HepG2 (cell line): Measurements from ENCODE around the gene GDPGP1. TPM values are rescaled to one million over a fixed set of nuclear protein-coding genes. Genes with fewer than 3 reads are reported as not detected.

Experiments
- CREB3 ChIP-seq: sonication (generic); formaldehyde crosslinking; IDR thresholded peaks from 2 replicates; pipeline ENCODE4 v1.5.0; 2020; ENCODE audit warnings: missing genetic modification reagents
- ISL2 ChIP-seq: sonication (generic); formaldehyde crosslinking; IDR thresholded peaks from 2 replicates; pipeline ENCODE4 v1.5.0; 2020; ENCODE audit warnings: missing genetic modification reagents
- KDM4B ChIP-seq: sonication (generic); formaldehyde crosslinking; IDR thresholded peaks from 2 replicates; pipeline ENCODE4 v1.4.0; 2020; ENCODE audit warnings: missing genetic modification reagents
- LCORL ChIP-seq, 2 experiments: fragments of 450-650 bp in 1 of 2; sonication (generic) in 1 of 2; formaldehyde crosslinking in 1 of 2; IDR thresholded peaks; 2 replicates each; pipeline versions ENCODE4 v1.5.0 to v1.6.1; 2017 to 2020; ENCODE audit warnings: antibody characterized with exemption in 1 of 2, missing genetic modification reagents in 1 of 2
- MAX ChIP-seq: IDR thresholded peaks from 2 replicates; pipeline ENCODE4 v1.6.1; 2012; ENCODE audit warnings: inconsistent platforms
- STAT5B ChIP-seq: sonication (generic); formaldehyde crosslinking; IDR thresholded peaks from 2 replicates; pipeline ENCODE4 v1.4.0; 2020; ENCODE audit warnings: missing genetic modification reagents
- TBX2 ChIP-seq: sonication (generic); formaldehyde crosslinking; IDR thresholded peaks from 2 replicates; pipeline ENCODE4 v1.5.0; 2020; ENCODE audit warnings: missing genetic modification reagents, mild to moderate bottlenecking, borderline replicate concordance
- ZBTB7A ChIP-seq: sonication (generic); formaldehyde crosslinking; IDR thresholded peaks from 2 replicates; pipeline ENCODE4 v1.8.0; 2022; ENCODE audit warnings: mild to moderate bottlenecking, missing genetic modification reagents
- ZFP91 ChIP-seq: sonication (generic); formaldehyde crosslinking; IDR thresholded peaks from 2 replicates; pipeline ENCODE4 v1.9.0; 2022; ENCODE audit warnings: missing genetic modification reagents, mild to moderate bottlenecking, borderline replicate concordance
- ZNF101 ChIP-seq: sonication (generic); formaldehyde crosslinking; IDR thresholded peaks from 2 replicates; pipeline ENCODE4 v1.4.0; 2020; ENCODE audit warnings: mild to moderate bottlenecking, low read depth, missing genetic modification reagents, borderline replicate concordance
- ZNF121 ChIP-seq: sonication (generic); formaldehyde crosslinking; IDR thresholded peaks from 2 replicates; pipeline ENCODE4 v1.5.0; 2020; ENCODE audit warnings: mild to moderate bottlenecking, missing genetic modification reagents
- ZNF746 ChIP-seq: sonication (generic); formaldehyde crosslinking; IDR thresholded peaks from 2 replicates; pipeline ENCODE4 v1.8.0; 2022; ENCODE audit warnings: mild to moderate bottlenecking, missing genetic modification reagents
- ZNF75D ChIP-seq: sonication (generic); formaldehyde crosslinking; IDR thresholded peaks from 2 replicates; pipeline ENCODE4 v1.8.1; 2023; ENCODE audit warnings: missing genetic modification reagents, mild to moderate bottlenecking, borderline replicate concordance
- polyA plus RNA-seq, 8 experiments: library from polyadenylated mRNA; depleted of rRNA in 3 of 8; stranded (reverse) in 7 of 8; unstranded in 1 of 8; fragments of >200 nt; fragmentation: Illumina TruSeq in 4 of 8; extraction: Trizol in 4 of 8; gene quantifications; 2 replicates each; pipeline versions ENCODE4 v1.2.1 to v1.2.3, GENCODE V29; 2011 to 2016; ENCODE audit warnings: low read depth in 4 of 8, missing spikeins in 1 of 8, mixed read lengths in 1 of 8; ENCODE audit not compliant: insufficient read depth in 1 of 8
- total RNA-seq, 5 experiments: library from RNA; depleted of rRNA; stranded (reverse); fragments of >200 nt; fragmentation: Illumina TruSeq; extraction: Trizol; gene quantifications; 2 replicates each; pipeline ENCODE4 v1.2.3, GENCODE V29; 2016; ENCODE audit warnings: low read depth in 1 of 5
- TF ChIP-seq, protein P1 (sequence below): sonication (generic); formaldehyde crosslinking; IDR thresholded peaks from one replicate; pipeline ENCODE4 v1.5.1; 2020; ENCODE audit warnings: mild to moderate bottlenecking, missing genetic modification reagents; ENCODE audit errors: not compliant biosample characterization
- TF ChIP-seq, protein P2 (sequence below): sonication (generic); formaldehyde crosslinking; IDR thresholded peaks from 2 replicates; pipeline ENCODE4 v1.4.0; 2020; ENCODE audit warnings: missing genetic modification reagents
- TF ChIP-seq, protein P3 (sequence below): sonication (generic); formaldehyde crosslinking; IDR thresholded peaks from 2 replicates; pipeline ENCODE4 v1.4.0; 2020; ENCODE audit warnings: missing genetic modification reagents

GDPGP1 gene
- total and polyA plus RNA-seq, 2 of the 13 experiments (the other 11 are each of a cell fraction or from before 2014, with no cell fraction given) = 1.5 to 4.3 TPM

GRCh38 chr15:90249203-90249863 lies 15.3 kb downstream of the GDPGP1 start, which contains the start of gene TTLL13 (continued):
- TF ChIP-seq ISL2 (CRISPR knock-in tag) (peak; percentile 32; the same call in 1 of the 2 replicates), ZNF746 (peak; percentile 50; the same call in 1 of the 2 replicates), ZNF75D (CRISPR knock-in tag) (no peak), MAX (peak; percentile 84), KDM4B (CRISPR knock-in tag) (0 out of 2 replicates have a peak, but pooled peaks have one; percentile 58), TBX2 (CRISPR knock-in tag) (peak; percentile 46), ZBTB7A (CRISPR knock-in tag) (peak; percentile 78), LCORL (IDR thresholded peaks at IDR 0.05) (no peak), LCORL (CRISPR knock-in tag; IDR thresholded peaks at IDR 0.05) (peak; percentile 58; the same call in 1 of the 2 replicates), STAT5B (CRISPR knock-in tag) (no peak), ZNF101 (CRISPR knock-in tag) (no peak), ZFP91 (peak; percentile 61; the same call in 1 of the 2 replicates), ZNF121 (peak; percentile 71), CREB3 (CRISPR knock-in tag) (0 out of 2 replicates have a peak, but pooled peaks have one; percentile 32)
- TF ChIP-seq, protein P1, sequence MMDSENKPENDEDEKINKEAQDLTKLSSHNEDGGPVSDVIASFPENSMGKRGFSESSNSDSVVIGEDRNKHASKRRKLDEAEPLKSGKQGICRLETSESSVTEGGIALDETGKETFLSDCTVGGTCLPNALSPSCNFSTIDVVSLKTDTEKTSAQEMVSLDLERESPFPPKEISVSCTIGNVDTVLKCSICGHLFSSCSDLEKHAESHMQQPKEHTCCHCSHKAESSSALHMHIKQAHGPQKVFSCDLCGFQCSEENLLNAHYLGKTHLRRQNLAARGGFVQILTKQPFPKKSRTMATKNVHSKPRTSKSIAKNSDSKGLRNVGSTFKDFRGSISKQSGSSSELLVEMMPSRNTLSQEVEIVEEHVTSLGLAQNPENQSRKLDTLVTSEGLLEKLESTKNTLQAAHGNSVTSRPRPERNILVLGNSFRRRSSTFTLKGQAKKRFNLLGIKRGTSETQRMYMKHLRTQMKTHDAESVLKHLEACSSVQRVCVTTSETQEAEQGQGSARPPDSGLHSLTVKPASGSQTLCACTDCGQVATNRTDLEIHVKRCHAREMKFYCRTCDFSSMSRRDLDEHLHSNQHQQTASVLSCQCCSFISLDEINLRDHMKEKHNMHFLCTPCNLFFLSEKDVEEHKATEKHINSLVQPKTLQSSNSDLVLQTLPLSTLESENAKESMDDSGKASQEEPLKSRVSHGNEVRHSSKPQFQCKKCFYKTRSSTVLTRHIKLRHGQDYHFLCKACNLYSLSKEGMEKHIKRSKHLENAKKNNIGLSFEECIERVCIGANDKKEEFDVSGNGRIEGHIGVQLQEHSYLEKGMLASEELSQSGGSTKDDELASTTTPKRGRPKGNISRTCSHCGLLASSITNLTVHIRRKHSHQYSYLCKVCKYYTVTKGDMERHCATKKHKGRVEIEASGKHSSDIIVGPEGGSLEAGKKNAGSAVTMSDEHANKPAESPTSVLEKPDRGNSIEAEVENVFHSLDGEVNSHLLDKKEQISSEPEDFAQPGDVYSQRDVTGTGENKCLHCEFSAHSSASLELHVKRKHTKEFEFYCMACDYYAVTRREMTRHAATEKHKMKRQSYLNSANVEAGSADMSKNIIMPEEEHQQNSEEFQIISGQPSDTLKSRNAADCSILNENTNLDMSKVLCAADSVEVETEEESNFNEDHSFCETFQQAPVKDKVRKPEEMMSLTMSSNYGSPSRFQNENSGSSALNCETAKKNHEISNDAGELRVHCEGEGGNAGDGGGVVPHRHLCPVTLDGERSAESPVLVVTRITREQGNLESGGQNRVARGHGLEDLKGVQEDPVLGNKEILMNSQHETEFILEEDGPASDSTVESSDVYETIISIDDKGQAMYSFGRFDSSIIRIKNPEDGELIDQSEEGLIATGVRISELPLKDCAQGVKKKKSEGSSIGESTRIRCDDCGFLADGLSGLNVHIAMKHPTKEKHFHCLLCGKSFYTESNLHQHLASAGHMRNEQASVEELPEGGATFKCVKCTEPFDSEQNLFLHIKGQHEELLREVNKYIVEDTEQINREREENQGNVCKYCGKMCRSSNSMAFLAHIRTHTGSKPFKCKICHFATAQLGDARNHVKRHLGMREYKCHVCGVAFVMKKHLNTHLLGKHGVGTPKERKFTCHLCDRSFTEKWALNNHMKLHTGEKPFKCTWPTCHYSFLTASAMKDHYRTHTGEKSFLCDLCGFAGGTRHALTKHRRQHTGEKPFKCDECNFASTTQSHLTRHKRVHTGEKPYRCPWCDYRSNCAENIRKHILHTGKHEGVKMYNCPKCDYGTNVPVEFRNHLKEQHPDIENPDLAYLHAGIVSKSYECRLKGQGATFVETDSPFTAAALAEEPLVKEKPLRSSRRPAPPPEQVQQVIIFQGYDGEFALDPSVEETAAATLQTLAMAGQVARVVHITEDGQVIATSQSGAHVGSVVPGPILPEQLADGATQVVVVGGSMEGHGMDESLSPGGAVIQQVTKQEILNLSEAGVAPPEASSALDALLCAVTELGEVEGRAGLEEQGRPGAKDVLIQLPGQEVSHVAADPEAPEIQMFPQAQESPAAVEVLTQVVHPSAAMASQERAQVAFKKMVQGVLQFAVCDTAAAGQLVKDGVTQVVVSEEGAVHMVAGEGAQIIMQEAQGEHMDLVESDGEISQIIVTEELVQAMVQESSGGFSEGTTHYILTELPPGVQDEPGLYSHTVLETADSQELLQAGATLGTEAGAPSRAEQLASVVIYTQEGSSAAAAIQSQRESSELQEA (CRISPR knock-in tag) = peak; percentile 63
- TF ChIP-seq, protein P2, sequence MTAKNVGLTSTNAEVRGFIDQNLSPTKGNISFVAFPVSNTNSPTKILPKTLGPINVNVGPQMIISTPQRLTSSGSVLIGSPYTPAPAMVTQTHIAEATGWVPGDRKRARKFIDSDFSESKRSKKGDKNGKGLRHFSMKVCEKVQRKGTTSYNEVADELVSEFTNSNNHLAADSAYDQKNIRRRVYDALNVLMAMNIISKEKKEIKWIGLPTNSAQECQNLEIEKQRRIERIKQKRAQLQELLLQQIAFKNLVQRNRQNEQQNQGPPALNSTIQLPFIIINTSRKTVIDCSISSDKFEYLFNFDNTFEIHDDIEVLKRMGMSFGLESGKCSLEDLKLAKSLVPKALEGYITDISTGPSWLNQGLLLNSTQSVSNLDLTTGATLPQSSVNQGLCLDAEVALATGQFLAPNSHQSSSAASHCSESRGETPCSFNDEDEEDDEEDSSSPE (CRISPR knock-in tag) = peak; percentile 76
- TF ChIP-seq, protein P3, sequence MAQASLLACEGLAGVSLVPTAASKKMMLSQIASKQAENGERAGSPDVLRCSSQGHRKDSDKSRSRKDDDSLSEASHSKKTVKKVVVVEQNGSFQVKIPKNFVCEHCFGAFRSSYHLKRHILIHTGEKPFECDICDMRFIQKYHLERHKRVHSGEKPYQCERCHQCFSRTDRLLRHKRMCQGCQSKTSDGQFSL (CRISPR knock-in tag) = 0 out of 2 replicates have a peak, but pooled peaks have one; percentile 15
